PC-9 (cell line): ENCODE data around the gene TRABD.

Source experiments
- CTCF ChIP-seq: fragments of 200-600 bp; sonication (generic); conservative IDR thresholded peaks from 2 replicates; pipeline ENCODE4 v1.6.1; 2017; ENCODE audit warnings: mixed run types, antibody characterized with exemption, mild to moderate bottlenecking, moderate library complexity
- EZH2 ChIP-seq: fragments of 200-600 bp; sonication (generic); IDR thresholded peaks from 2 replicates; pipeline ENCODE4 v1.8.0; 2017; ENCODE audit warnings: antibody characterized with exemption, low read depth

GRCh38 chr22:50196256-50196655 is 10.5 kb downstream of the TRABD start:
- no peak for TF ChIP-seq CTCF
- TF ChIP-seq EZH2: no peak
